GM10266 (cell line): ENCODE measurements around the gene KIAA0319L.
A peak's percentile ranks its signal among the peaks of the same experiment; 100 is the strongest.

ENCODE experiments used
- DNase-seq: peaks from one replicate; pipeline ENCODE4 v3.0.0; 2012; ENCODE audit errors: extremely low spot score
- TF ChIP-seq, protein P1 (sequence below): IDR thresholded peaks from 2 replicates; pipeline ENCODE4 v1.5.1; 2012; ENCODE audit warnings: mild to moderate bottlenecking, low read depth; ENCODE audit not compliant: control insufficient read depth, insufficient read depth; ENCODE audit errors: missing control alignments

The KIAA0319L gene

DNA sequence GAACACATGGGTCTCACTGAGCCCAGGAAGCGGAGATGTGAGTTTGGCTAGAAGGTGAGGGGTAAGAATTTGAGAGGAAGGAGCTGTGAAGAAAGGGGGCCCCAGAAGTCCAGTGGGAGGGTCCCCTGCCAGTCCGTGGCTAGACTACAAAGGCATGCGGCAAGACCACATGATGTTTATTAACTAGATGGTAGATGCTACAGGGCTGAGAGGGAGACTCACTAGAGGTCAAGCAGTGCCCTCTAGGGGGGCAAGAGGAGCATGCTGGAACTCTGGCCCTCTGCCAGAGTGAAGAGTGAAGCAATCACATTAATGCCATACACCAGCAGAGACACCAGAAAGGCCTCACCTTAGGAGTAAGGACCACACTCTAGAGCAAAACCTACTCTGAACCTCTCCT is 12.2 kb downstream of the KIAA0319L start:
- peak; percentile 46 for DNase-seq
- TF ChIP-seq, protein P1, sequence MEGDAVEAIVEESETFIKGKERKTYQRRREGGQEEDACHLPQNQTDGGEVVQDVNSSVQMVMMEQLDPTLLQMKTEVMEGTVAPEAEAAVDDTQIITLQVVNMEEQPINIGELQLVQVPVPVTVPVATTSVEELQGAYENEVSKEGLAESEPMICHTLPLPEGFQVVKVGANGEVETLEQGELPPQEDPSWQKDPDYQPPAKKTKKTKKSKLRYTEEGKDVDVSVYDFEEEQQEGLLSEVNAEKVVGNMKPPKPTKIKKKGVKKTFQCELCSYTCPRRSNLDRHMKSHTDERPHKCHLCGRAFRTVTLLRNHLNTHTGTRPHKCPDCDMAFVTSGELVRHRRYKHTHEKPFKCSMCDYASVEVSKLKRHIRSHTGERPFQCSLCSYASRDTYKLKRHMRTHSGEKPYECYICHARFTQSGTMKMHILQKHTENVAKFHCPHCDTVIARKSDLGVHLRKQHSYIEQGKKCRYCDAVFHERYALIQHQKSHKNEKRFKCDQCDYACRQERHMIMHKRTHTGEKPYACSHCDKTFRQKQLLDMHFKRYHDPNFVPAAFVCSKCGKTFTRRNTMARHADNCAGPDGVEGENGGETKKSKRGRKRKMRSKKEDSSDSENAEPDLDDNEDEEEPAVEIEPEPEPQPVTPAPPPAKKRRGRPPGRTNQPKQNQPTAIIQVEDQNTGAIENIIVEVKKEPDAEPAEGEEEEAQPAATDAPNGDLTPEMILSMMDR, result peak; percentile 65

DNA sequence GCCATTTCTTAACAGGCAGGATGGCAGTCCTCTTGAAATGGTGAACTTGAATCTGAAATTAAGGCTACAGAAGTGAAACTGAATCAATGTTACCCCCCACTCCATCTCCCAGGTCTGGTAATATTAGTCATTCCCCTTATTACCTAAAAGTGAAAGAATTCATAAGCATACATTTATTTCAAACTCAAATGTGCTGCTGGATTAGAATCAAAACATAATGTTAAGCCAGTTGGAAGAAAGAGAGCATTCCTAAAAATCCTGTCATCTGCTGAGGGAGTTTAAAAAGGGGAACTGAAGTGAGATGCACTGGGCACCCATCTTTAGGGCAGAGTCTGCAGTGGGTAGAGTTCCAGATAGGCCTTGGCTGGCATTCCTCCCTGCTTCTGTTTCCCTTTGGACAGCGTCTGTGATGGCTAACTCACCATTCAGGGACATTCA is 17.4 kb downstream of the KIAA0319L start:
- peak; percentile 30 for DNase-seq
- TF ChIP-seq, protein P1, result no peak

DNA sequence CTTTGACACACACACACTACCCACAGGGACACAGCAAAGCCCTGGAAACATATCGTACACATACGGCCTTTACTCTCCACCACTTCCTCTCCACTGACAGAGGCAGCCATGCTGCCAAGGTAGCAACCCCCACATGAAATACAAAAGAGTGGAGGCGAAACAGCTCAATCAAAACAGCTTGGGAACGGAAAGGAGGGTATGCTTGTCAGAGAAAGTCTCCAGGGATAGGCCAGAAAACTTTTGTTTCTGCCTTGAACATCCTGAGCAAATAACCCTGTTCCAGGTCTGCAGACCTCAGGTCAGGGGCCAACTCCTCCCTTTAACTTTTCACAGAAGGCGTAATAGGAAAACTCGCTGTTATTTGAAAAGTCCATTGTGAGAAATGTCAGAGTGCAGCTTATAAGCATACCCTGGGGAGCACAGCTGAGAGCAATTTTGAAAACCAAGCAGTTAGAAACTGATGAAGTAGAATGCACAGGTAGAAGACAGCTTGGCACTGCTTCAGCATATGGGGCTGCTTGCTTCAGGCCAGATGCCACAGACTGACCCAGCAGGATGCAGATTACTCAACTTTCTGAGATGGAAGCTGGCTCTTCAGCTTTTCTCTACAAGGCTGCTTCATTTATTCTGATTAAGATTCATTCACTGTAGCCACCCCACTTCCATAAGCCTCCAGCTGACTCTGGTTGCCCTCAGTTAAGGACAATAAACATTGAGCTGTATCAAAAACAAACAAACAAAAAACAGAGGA is 18.0 kb downstream of the KIAA0319L start:
- TF ChIP-seq, protein P1, result no peak
- no peak for DNase-seq

DNA sequence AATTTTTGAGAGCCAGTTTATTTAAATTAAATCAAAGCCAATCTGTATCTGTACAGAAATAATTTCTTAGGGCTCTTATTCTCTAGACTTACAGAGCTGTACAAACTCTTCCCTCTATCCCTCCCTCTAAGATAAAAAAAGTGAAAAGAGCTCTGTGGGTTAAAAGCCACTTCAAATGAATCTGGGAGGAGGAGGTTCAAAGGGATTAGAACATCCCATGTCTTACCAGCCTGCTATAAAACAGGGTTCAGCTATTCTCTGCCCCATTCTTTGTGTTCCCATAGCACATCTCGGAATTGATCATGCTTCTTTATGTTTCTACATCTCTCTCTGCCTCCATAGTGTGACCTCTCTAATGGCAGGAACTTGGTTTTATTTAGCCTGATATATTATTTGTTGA is 19.4 kb downstream of the KIAA0319L start:
- DNase-seq, result no peak
- TF ChIP-seq, protein P1, result no peak

DNA sequence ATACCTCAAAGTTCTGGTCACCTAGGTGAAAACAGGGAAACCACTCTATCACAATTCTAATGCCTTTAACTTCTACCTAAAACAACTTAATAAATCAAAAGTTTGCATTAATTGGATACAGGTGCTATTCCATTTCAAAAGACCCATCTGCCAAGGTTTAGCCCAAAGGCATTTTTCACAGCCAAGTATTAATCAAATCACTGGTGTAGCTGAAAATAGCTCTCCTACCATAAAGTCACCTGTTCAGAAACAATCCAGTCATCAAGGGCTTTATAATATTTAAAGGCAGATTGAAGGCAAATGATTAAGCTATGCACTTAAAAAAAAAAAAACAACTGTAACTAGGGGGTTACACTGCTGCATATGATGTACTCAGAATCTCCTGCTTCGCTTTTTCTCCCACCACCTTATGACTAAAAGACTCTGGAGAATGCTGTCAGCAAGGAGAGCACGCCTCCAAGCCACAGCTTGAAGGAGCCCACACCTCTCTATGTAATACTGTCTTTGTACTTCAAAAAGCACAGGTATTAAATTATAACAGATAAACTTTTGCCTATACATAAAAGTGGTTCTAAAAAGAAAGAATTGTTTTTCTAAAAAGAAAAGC is 20.5 kb downstream of the KIAA0319L start:
- no peak for DNase-seq
- TF ChIP-seq, protein P1, result no peak

DNA sequence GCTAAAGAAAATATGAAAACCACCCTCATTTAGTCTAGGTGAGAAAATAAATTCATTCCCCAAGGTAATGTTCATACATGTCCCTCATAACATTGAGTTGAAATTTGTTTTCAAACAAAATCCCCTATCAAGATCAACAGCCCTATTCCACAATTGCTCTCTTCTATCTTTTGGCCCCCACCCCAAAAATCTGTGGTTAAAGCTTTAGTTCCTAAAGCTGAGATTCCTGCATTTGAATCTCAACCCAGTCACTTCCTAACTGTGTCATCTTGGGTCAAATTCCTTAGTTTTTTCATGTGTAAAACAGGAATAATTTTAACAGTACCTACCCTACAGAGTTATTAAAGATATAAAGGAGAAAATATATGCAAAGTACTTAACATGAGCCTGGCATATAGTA is 22.0 kb downstream of the KIAA0319L start:
- no peak for DNase-seq
- TF ChIP-seq, protein P1, result no peak

DNA sequence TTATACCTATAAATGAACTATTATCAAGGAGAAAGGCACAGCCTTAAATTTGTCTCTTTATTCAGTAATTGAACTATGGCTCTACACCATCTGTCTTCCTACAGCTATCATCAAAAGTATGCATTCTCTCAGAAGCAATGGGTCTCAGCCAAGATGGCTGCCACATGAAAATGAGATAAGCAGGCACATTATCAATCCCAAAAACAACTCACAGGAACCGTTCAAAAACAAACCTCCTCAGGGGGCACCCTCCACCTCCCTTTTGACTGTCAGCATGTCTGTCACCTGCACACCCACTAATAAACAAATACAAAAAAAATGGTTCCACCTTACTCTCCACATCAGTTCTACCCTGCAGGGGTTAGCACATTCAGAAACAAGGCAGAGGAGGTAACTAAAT is 23.6 kb downstream of the KIAA0319L start:
- no peak for DNase-seq
- TF ChIP-seq, protein P1, result no peak
